ENCODE measurements around the gene PDIA4.
A peak's percentile ranks its signal among the peaks of the same experiment; 100 is the strongest.
"Not testable (repeated sequence)": the region's sequence is repeated elsewhere in the genome, so short reads cannot be mapped to it uniquely, and the experiment has no call there.

The PDIA4 gene

GRCh38 chr7:149028346-149029109 lies at the start of gene PDIA4:
TSS of gene PDIA4 (minus strand) at chr7:149028505. CDS start at chr7:149028408, 97 bp downstream.
- DNase-seq (ENCODE audit: low spot score) = peak; percentile 99

DNA sequence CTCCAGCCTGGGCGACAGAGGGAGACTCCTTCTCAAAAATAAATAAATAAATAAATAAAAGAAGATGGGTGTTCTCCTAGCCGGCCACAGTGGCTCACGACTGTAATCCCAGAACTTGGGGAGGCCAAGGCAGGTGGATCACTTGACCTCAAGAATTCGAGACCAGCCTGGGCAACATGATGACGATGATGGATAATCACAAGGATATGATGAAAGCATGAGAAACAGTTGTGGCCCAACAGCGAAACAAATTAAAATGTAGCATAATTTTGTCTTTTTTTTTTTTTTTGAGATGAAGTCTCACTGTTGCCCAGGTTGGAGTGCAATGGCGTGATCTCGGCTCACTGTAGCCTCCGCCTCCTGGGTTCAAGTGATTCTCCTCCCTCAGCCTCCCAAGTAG lies 49.3 kb upstream of the PDIA4 start:
- DNase-seq (ENCODE audit: low spot score) = no peak

- no peak for DNase-seq (ENCODE audit: low spot score)
Observed at GRCh38 chr7:149075286-149075685, 47.0 kb upstream of the PDIA4 start.

GRCh38 chr7:149074116-149074885 lies 46.0 kb upstream of the PDIA4 start:
- DNase-seq (ENCODE audit: low spot score) = no peak

DNA sequence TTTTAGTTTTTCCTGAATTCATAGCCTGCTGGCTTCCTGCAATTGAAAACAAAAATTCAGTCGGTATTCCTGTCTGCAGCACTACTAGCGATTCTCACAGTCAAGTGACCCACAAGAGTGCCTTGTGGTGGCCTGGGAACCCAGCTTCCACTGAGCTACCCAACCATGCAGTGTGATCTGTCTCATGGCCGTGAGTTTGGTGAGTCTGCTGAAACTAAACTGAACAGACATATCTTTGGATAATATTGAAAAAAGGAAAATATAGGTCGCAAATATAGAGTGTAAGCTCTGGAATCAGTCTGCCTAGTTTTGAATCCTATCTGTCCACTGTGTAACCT lies 44.1 kb upstream of the PDIA4 start:
- no peak for DNase-seq (ENCODE audit: low spot score)

- no peak for DNase-seq (ENCODE audit: low spot score)
Observed at GRCh38 chr7:149071641-149072437, 43.5 kb upstream of the PDIA4 start.

- no peak for DNase-seq (ENCODE audit: low spot score)
Observed at GRCh38 chr7:149071182-149071635, 42.9 kb upstream of the PDIA4 start.

DNA sequence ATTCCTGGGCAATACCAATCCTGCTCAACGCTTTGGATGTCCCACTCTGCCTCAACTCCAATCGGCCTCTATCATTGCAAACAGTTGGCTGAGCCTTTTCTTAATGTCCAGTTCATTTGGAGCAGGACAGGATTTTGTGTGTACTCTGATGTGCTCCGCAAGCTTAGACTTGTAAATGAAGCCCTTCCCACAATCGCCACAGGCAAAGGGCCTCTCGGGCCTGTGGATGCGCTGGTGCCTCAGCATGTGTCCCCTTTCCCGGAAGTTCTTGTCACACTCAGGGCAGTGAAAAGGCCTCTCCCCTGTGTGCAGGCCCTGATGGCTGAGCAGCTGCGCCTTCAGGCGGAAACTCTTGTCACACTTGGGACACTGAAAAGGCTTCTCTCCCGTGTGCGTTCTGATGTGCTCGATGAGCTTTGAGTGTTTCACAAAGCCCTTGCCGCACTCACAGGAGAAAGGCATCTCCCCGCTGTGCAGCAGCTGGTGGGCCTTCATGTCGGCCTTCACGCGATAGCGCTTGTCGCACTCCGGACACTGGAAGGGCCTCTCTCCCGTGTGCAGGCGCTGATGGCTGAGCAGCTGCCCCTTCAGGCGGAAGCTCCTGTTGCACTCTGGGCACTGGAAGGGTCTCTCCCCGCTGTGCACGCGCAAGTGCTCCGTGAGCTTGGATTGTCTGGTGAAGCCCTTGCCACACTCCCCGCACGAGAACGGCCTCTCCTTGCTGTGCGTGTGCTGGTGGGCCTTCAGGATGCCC lies 42.2 kb upstream of the PDIA4 start:
- DNase-seq (ENCODE audit: low spot score) = no peak

GRCh38 chr7:149067869-149068268 lies 39.6 kb upstream of the PDIA4 start:
- no peak for DNase-seq (ENCODE audit: low spot score)

DNA sequence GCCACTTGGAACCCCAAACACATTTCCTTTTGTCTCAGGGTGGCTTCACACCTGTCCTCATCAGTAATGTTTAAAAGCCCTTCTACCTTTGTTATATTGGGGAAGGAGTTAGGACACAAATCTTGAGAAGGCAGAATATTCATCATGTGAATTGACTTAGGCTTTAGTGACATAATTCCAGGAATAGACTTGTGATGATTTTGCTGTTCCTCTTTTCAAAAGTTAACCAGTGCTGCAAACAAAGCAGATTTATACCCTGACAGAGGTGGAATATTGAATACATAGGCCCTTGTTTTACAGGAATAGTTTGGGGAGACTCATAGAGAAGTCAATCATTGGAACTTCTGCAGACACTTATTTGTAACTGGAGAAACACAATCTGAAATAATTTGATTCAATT lies 35.2 kb upstream of the PDIA4 start:
- DNase-seq (ENCODE audit: low spot score) = no peak

- DNase-seq (ENCODE audit: low spot score) = not testable (repeated sequence)
Observed at GRCh38 chr7:149062217-149062899, 34.1 kb upstream of the PDIA4 start.

- no peak for DNase-seq (ENCODE audit: low spot score)
Observed at GRCh38 chr7:149060156-149060555, 31.9 kb upstream of the PDIA4 start.

DNA sequence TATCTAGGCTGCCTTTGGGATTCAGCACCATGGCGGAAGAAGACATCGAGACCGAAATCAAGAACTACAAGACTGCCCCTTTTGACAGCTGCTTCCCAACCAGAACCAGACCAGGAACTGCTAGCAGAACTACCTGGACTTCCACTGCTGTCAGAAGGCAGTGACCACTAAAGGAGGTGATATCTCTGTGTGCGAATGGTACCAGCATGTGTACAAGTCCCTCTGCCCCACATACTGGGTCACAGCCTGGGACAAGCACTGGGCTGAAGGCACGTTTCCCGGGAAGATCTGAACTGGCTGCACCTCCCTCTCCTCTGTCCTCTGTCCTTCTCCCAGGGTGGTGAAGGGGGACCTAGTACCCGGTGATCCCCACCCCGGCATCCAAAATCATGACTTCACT lies 25.6 kb upstream of the PDIA4 start:
- DNase-seq (ENCODE audit: low spot score) = no peak

GRCh38 chr7:149053384-149053783 lies 25.1 kb upstream of the PDIA4 start:
- no peak for DNase-seq (ENCODE audit: low spot score)

- DNase-seq (ENCODE audit: low spot score) = no peak
Observed at GRCh38 chr7:149050941-149051340, 22.6 kb upstream of the PDIA4 start.

- DNase-seq (ENCODE audit: low spot score) = no peak
Observed at GRCh38 chr7:149048805-149049204, 20.5 kb upstream of the PDIA4 start.

DNA sequence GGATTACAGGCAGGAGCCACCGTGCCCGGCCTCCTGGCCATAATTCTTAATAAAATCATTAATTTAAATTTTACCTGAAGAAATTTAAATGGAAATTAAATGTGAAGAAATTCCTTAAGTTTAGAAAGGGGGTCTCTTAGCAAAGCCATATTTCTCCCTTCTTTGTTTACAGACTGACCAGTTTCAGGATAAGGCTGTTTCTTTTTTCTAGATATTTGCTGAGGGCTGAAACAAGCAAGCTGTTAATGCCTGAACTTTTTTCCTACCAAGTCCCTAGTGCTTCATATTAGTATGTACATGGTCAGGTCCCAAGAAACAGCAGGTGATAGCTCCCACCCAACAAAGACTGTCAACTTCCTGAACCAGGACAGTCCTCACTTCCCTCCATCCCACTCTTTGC lies 18.1 kb upstream of the PDIA4 start:
- no peak for DNase-seq (ENCODE audit: low spot score)

DNA sequence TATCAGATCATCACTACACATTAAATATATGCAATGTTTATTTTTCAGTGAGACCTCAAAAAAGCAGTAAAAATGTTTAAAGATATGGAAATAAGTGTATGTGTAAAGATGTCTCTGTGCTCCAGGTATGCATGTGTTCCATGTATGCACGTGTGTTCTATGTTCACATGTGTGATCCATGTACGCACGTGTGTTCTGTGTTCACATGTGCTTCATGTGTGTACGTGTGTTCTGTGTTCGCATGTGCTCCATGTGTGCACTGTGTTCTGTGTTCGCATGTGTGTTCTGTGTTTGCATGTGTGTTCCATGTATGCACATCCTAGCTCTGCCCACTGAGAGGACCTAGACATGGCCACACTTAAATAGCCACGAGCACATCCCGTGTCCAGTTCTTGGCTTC lies 15.6 kb upstream of the PDIA4 start:
- DNase-seq (ENCODE audit: low spot score) = no peak

DNA sequence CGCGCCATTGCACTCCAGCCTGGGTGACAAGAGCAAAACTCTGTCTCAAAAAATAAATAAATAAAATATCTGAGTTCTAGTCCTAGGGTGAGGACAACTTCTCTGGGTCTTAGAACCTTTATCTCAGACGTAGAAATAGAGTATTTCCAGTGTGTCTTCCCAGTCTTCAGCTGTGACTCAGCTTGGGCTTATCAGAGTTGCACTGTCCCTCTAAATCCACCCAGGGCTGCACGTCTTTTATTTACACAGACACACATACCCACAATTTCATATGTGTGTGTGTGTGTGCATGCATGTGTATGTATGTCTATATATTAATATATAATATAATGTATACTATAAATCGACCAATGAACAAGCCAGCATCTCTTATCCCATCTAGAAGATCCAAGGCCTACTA lies 13.0 kb upstream of the PDIA4 start:
- DNase-seq (ENCODE audit: low spot score) = no peak

DNA sequence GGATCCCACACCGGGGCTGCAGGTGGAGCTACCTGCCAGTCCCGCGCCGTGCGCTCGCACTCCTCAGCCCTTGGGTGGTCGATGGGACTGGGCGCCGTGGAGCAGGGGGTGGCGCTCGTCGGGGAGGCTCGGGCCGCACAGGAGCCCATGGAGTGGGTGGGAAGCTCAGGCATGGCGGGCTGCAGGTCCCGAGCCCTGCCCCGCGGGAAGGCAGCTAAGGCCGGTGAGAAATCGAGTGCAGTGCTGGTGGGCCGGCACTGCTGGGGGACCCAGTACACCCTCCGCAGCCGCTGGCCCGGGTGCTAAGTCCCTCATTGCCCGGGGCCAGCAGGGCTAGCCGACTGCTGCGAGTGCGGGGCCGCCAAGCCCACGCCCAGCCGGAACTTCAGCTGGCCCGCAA lies 10.3 kb upstream of the PDIA4 start:
- DNase-seq (ENCODE audit: low spot score) = not testable (repeated sequence)

GRCh38 chr7:149036676-149037075 lies 8.4 kb upstream of the PDIA4 start:
- DNase-seq (ENCODE audit: low spot score) = no peak
